ENCODE results near the gene FRY. TPM values are rescaled to one million over a fixed set of nuclear protein-coding genes. Genes with fewer than 3 reads are reported as not detected.

FRY gene
- total and polyA plus RNA-seq, 10 of the 15 experiments (the other 5 are each of a cell fraction or from before 2014, with no cell fraction given): 0.18 to 1.4 (median 0.30) TPM

- Histone ChIP-seq H4K20me1 (ENCODE audit: control insufficient read depth, insufficient read depth) (no peaks in the 10 kb centered on the region), H3K4me1 (ENCODE audit: control insufficient read depth, insufficient read depth, low read length) (no peaks in the 10 kb centered on the region), H3K4me2 (ENCODE audit: control insufficient read depth, insufficient read depth) (no peak overlapping the region), H3K9ac (ENCODE audit: control insufficient read depth, insufficient read depth, low read length) (no peak overlapping the region), H3K27me3 (replicated peaks in 1 of 2; ENCODE audit: control insufficient read depth in 2 of 2, insufficient read depth in 2 of 2, low read length in 1 of 2) (no peaks in the 10 kb centered on the region), H3K27ac (ENCODE audit: control insufficient read depth, insufficient read depth) (no peak overlapping the region), H3K36me3 (ENCODE audit: control insufficient read depth in 2 of 2, insufficient read depth in 2 of 2, low read length in 1 of 2) (no peaks in the 10 kb centered on the region), H3K79me2 (ENCODE audit: control insufficient read depth, insufficient read depth, low read length) (no peaks in the 10 kb centered on the region), H2AFZ (ENCODE audit: control insufficient read depth, low read depth, low read length) (no peak overlapping the region), H3K9me3 (replicated peaks; ENCODE audit: control insufficient read depth, insufficient read depth, low read length) (no peaks in the 10 kb centered on the region), H3K4me3 (no peak overlapping the region)
- ChIA-PET RAD21 (ENCODE audit: unreplicated experiment) (no interaction called here), SMC1A (ENCODE audit: uncharacterized antibody, unreplicated experiment) (interaction anchor here (0.6 kb wide), 1 partner anchor 27 kb away, joined by 4 read pairs; no protein-coding TSS in a partner anchor), POLR2A (interaction anchor here (1.2 kb wide), 1 partner anchor 47 kb away, joined by 3 read pairs; no protein-coding TSS in a partner anchor), CTCF (no interaction called here)
- WGBS (ENCODE audit: insufficient coverage, insufficient replicate concordance, low lambda C conversion rate, missing lambda C conversion rate): 36% methylated on average over 3 of the region's 3 CpGs
- in situ Hi-C loops (cut with MboI) (no loop called here), intact Hi-C loops (cut with micrococcal nuclease; ENCODE audit: unreplicated experiment) (no loop called here)
- no peak for ATAC-seq
- no TSS peak for BruUV-seq (replicated peaks)
- DNase-seq (ENCODE audit: low read depth, low spot score): no peak
- TF ChIP-seq JUNB (IDR thresholded peaks at IDR 0.05): no peak
- TF ChIP-seq EZH2 (IDR thresholded peaks at IDR 0.05; ENCODE audit: borderline replicate concordance, control insufficient read depth, low read depth, low read length): no peak
- no peak for TF ChIP-seq CHD4 (IDR thresholded peaks at IDR 0.05)
- no peak for TF ChIP-seq NFYA (IDR thresholded peaks at IDR 0.05; ENCODE audit: borderline replicate concordance, low read depth, low read length)
- TF ChIP-seq CREM (IDR thresholded peaks at IDR 0.05; ENCODE audit: low read depth): no peak
- TF ChIP-seq REST (IDR thresholded peaks at IDR 0.05; ENCODE audit: low read depth, low read length): no peak
- no peak for TF ChIP-seq YY1 (IDR thresholded peaks at IDR 0.05; ENCODE audit: low read depth, low read length)
- TF ChIP-seq ZSCAN29 (IDR thresholded peaks at IDR 0.05): no peak
- no peak for TF ChIP-seq RUNX3 (IDR thresholded peaks at IDR 0.05; ENCODE audit: low read length)
- no peak for TF ChIP-seq CHD2 (IDR thresholded peaks at IDR 0.05; ENCODE audit: borderline replicate concordance, low read depth, low read length)
- TF ChIP-seq STAT3 (IDR thresholded peaks at IDR 0.05; ENCODE audit: low read depth, low read length): no peak
- TF ChIP-seq DPF2 (IDR thresholded peaks at IDR 0.05): no peak
- TF ChIP-seq ATF2 (IDR thresholded peaks at IDR 0.05; ENCODE audit: low read length): no peak
- no peak for TF ChIP-seq ZNF622 (IDR thresholded peaks at IDR 0.05)
- no peak for TF ChIP-seq EED (IDR thresholded peaks at IDR 0.05; ENCODE audit: low read depth)
- FAIRE-seq: peak; percentile 13
Observed at GRCh38 chr13:32212421-32212820, 180.8 kb downstream of the FRY start.
